Skeletal muscle satellite cell (primary cell): ENCODE results near the gene CDHR2.

ENCODE experiments used
- H3K27me3 ChIP-seq: 2 replicates; pipeline ENCODE4 v1.7.0; 2013; ENCODE audit warnings: low read length; ENCODE audit not compliant: control insufficient read depth, insufficient read depth
- H3K36me3 ChIP-seq: 2 replicates; pipeline ENCODE4 v1.7.0; 2013; ENCODE audit warnings: mild to moderate bottlenecking, control low read depth, low read length; ENCODE audit not compliant: insufficient read depth
- H3K4me1 ChIP-seq: 2 replicates; pipeline ENCODE4 v1.7.0; 2013; ENCODE audit warnings: low read length; ENCODE audit not compliant: control insufficient read depth, insufficient read depth
- H3K4me2 ChIP-seq: 2 replicates; pipeline ENCODE4 v1.7.0; 2013; ENCODE audit warnings: mild to moderate bottlenecking, low read length
- H3K4me3 ChIP-seq: 2 replicates; pipeline ENCODE4 v1.7.0; 2013; ENCODE audit warnings: low read length
- H3K9ac ChIP-seq: 2 replicates; pipeline ENCODE4 v1.7.0; 2013; ENCODE audit warnings: mild to moderate bottlenecking, low read depth, low read length, moderate library complexity
- H3K9me3 ChIP-seq: replicated peaks from 2 replicates; pipeline ENCODE4 v1.7.0; 2013; ENCODE audit warnings: mild to moderate bottlenecking, control low read depth, low read length

CDHR2 gene

DNA sequence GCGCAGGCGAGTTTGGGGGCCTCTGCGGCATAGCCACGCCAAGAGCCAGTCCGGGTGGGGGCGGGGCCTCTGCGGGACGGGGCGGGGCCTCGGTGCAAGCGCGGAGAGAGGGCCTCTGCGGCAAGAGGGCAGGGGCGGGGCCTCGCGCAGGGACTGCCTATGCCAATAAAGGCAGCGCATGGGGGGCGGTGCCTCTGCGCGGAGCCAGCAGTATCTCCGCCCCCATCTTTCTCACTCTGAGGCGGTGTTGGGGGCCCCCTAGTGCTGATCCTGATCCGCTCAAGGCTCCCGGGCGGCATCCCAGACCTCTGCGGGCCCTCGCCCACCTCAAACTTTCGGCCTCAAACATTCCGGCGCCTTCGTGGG, 70.0 kb downstream of the CDHR2 start:
- H3K4me2 ChIP-seq: peak overlapping the region; percentile 79
- no peak overlapping the region for H3K9ac ChIP-seq
- H3K9me3 ChIP-seq: no peaks in the 10 kb centered on the region
- peaks cover 49% of the 10 kb centered on the region for H3K27me3 ChIP-seq
- H3K36me3 ChIP-seq: no peaks in the 10 kb centered on the region
- H3K4me1 ChIP-seq: peaks cover 48% of the 10 kb centered on the region
- H3K4me3 ChIP-seq: peak overlapping the region; percentile 55

DNA sequence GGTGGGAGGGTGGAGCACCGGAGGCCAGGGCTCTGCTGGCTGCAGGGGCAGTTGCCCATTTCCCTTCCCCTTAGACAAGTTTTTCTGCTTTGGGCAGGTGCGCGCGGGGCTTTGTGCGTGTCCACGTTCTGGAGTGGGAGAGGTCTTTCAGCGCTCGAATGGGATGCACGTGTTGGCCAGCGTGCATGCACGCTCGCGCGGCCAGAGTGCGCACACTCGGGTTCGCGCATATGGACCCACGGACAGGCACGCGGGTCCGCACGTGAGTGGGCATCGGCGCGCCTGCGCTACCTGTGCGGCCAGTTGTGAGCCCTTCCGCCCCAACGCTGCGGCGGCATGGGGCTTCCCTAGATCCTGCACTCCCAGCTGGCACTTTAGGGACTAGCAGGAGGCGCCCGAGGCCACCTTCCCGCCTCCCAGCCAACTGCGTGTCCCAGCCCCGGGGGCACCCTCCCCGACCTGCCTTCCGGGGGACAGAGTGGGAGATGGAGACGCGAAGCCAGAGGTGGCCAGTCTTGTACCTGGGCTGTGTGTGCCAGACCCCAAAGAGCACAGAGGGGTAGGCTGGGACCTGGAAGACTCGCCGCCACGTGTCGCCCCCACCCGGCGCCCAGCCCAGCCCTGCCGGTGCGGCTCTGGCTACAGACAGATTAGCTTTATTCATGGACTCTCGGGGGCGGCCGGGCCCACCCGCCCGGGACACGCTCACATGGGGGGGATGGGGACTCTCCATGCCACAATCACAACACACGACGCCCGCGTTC, 70.6 kb downstream of the CDHR2 start:
- Histone ChIP-seq H3K4me1 (peaks cover 43% of the 10 kb centered on the region), H3K4me3 (peak overlapping the region; percentile 42), H3K27me3 (peaks cover 52% of the 10 kb centered on the region), H3K36me3 (no peaks in the 10 kb centered on the region), H3K9ac (no peak overlapping the region), H3K4me2 (peak overlapping the region; percentile 79), H3K9me3 (no peaks in the 10 kb centered on the region)

DNA sequence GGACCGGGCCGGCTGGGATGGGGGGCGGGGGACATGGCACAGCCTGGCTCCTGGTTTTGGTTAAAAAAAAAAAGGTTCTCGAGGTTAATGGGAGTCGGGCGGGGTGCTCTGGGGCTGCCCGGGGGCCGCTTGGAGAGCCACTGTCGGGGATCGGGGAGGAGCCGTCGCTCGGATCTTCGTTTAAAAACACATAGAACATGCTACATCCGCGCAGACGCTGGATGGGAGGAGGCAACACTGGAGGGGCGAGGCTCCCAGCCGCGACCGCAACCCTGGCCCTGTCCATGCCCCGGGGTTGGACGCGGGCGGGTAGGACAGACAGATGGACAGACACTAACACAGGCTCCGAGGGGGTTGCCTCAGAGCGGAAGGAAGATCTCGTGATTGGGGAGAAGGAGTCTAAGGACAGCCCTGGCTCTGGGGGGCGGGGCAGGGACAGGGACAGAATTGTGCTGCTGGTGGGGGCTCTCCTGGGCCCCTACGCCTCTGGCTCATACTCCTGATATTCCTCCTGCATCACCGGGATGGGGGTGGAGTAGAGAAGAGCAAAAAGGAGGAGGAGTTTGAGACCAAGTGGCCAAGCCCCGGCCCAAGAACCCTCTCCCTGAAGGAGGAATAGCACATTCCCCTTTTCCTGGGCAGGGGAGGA, 71.3 kb downstream of the CDHR2 start:
- Histone ChIP-seq H3K27me3 (peaks cover 57% of the 10 kb centered on the region), H3K4me1 (peaks cover 37% of the 10 kb centered on the region), H3K4me2 (peak overlapping the region; percentile 79), H3K36me3 (no peaks in the 10 kb centered on the region), H3K9ac (no peak overlapping the region), H3K4me3 (peak overlapping the region; percentile 36), H3K9me3 (no peaks in the 10 kb centered on the region)

DNA sequence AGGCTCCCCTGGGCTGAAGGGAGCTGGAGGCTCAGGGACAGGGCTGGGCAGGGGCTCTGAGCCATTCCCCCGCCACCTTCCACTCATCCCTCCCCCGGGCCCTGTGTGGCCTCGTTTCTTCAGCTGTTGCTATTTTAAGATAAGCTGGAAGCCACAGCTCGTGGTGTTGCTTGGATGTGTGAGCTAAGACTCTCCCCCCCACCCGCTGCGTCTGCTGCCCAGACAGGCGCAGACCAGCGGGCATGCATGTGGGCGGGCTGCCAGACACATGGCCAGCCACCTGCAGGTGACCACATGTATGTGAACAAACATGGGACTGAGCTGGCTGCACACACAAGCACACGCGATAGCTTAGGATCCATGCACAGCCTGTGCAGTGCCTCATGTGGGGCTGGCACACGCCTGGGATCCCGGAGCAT, 72.5 kb downstream of the CDHR2 start:
- H3K4me1 ChIP-seq: peaks cover 30% of the 10 kb centered on the region
- no peak overlapping the region for H3K9ac ChIP-seq
- no peaks in the 10 kb centered on the region for H3K9me3 ChIP-seq
- H3K36me3 ChIP-seq: no peaks in the 10 kb centered on the region
- H3K4me3 ChIP-seq: no peak overlapping the region
- H3K4me2 ChIP-seq: no peak overlapping the region
- peaks cover 69% of the 10 kb centered on the region for H3K27me3 ChIP-seq

DNA sequence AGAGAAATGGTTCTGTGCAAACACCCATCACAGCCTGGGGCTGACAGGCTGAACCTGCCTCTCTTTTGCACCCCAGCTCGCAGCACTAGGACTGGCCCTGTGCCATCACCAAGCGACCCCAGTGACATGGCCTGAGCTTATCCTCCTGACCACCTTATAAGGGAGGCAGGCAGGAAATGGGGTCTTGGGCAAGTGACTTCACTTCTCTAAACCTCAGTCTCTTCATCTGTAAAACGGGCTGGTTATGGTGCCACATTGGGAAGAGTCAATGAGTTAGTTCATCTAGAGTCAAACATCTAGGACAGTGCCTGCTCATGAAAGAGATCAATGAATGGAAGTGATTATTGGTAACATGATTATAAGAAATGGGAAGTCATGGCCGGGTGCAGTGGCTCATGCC, 75.0 kb downstream of the CDHR2 start:
- H3K4me1 ChIP-seq: peaks cover 26% of the 10 kb centered on the region
- H3K9ac ChIP-seq: no peak overlapping the region
- no peaks in the 10 kb centered on the region for H3K36me3 ChIP-seq
- no peak overlapping the region for H3K4me2 ChIP-seq
- H3K9me3 ChIP-seq: no peaks in the 10 kb centered on the region
- H3K27me3 ChIP-seq: peaks cover 78% of the 10 kb centered on the region
- H3K4me3 ChIP-seq: no peak overlapping the region

DNA sequence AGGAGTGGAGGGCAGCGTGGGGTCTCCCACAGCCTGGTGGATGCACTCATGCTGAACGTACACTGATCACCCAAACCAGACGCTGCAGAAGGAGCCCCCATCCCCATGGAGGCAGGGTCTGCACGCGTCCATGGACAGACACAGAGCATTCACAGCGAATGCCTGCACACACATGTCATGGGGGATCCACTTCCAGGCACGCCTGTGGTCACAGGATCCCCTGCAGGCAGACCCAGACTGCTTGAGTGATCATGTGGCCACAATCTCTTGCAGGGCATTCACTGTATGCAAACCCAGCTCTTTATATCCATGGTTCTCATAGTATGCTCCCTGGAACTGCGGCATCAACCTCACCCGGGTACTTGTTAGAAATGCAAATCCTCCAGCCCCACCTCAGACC, 75.8 kb downstream of the CDHR2 start:
- Histone ChIP-seq H3K4me2 (no peak overlapping the region), H3K9me3 (no peaks in the 10 kb centered on the region), H3K36me3 (no peaks in the 10 kb centered on the region), H3K9ac (no peak overlapping the region), H3K27me3 (peaks cover 80% of the 10 kb centered on the region), H3K4me3 (no peak overlapping the region), H3K4me1 (peaks cover 23% of the 10 kb centered on the region)

DNA sequence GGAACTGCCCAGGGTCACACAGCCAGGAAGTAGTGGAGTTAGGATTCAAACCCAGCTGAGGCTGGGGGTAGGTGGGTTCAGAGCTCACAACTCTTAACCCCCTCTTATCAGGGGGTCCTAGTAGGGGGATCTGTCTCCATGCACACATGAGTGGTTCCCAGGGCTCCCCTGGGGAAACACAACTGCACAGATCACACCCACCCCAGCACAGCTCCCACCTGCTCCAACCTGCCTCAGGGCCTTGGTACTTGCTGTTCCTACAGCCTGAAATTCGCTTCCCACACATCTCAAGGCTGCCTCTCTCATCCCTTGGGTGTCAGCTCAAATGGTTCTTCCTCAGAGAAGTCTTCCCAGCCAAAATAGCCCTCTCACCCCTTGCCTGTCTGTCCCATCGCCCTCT, 76.4 kb downstream of the CDHR2 start:
- Histone ChIP-seq H3K4me3 (no peak overlapping the region), H3K4me1 (peaks cover 22% of the 10 kb centered on the region), H3K36me3 (no peaks in the 10 kb centered on the region), H3K27me3 (peaks cover 80% of the 10 kb centered on the region), H3K4me2 (no peak overlapping the region), H3K9me3 (no peaks in the 10 kb centered on the region), H3K9ac (no peak overlapping the region)

DNA sequence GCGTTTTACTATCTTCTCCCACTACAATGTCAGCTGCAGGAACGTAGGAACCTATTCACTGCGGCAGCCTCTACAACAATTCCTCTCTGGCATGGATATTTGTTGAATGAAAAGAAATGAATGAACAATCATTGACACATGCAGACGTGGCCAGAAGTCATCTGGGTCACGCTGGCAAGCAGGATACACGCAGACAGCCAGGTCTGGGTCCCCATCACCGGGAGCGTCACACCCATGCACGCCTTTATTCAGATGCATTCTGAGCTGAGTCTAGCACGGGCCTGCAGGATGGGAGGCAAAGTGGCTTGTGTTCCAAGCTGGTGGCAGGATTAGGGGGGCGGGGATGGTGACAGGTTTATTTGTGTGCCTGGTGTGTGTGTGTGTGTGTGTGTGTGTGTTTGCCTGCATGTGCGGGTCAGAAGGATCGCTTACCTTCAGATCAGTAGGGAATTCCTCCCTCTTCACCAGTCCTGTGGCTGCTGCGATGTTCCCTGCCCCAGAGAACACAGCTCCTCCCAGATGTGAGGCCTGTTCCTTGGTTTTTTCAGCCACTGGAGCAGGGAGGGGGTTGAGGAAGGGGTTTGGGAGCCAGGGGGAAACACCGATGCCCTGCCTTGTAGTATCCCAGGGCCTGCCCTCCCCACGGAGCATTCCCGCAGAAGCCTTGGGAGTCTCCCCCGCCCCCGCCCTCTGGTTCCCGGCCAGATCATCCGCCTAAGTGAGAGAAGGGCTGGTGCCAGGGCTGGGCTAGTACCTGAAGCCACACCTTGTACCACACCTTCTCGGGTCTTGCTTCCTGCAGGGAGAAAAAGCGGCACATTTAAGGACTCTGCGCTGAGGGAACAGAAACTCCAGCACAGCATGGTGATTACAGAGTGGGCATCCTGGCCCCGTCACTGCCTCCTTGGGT, 77.1 kb downstream of the CDHR2 start:
- Histone ChIP-seq H3K9me3 (no peaks in the 10 kb centered on the region), H3K27me3 (peaks cover 80% of the 10 kb centered on the region), H3K36me3 (no peaks in the 10 kb centered on the region), H3K4me1 (peaks cover 16% of the 10 kb centered on the region), H3K9ac (no peak overlapping the region), H3K4me3 (no peak overlapping the region), H3K4me2 (no peak overlapping the region)

DNA sequence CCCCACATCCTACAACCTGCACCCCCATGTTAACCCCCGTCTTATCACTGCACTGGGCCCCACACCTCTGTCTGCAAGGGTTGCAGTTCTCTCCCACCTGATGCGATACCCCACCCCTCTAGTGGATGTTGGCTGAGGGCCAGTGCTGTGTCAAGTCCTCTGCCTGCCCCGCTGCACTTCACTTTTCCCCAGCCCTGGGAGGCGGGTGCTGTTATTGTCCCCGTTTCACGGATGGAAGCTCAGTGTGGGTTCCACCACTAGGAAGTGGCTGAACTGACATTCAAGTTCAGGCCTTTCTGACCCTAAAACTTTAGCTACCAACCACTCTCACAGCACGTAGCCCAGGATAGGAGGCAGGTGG, 77.7 kb downstream of the CDHR2 start:
- no peaks in the 10 kb centered on the region for H3K9me3 ChIP-seq
- H3K9ac ChIP-seq: no peak overlapping the region
- no peak overlapping the region for H3K4me3 ChIP-seq
- peaks cover 80% of the 10 kb centered on the region for H3K27me3 ChIP-seq
- H3K4me1 ChIP-seq: peaks cover 10% of the 10 kb centered on the region
- no peak overlapping the region for H3K4me2 ChIP-seq
- H3K36me3 ChIP-seq: no peaks in the 10 kb centered on the region

DNA sequence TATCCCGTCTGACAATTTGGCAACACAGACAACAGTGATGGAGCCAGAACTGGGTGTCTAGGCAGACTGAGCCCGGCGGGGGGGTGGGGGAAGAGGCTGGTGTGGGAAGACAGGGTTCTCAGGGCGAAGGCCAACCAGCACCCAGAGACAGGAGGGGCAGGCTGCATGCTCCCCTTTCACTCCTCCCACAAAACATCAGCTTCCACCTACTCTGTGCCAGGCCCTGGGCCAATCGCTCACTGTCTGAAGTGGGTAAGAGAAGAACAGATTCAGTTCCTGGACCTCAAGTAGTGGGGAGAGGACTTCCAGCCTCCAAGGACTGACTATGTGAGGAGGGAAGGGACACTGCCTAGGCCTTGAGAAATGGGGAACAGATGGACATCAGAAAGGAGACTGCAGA, 78.4 kb downstream of the CDHR2 start:
- Histone ChIP-seq H3K9me3 (no peaks in the 10 kb centered on the region), H3K4me2 (no peak overlapping the region), H3K36me3 (no peaks in the 10 kb centered on the region), H3K4me1 (peaks cover 8% of the 10 kb centered on the region), H3K27me3 (peaks cover 82% of the 10 kb centered on the region), H3K4me3 (no peak overlapping the region), H3K9ac (no peak overlapping the region)

DNA sequence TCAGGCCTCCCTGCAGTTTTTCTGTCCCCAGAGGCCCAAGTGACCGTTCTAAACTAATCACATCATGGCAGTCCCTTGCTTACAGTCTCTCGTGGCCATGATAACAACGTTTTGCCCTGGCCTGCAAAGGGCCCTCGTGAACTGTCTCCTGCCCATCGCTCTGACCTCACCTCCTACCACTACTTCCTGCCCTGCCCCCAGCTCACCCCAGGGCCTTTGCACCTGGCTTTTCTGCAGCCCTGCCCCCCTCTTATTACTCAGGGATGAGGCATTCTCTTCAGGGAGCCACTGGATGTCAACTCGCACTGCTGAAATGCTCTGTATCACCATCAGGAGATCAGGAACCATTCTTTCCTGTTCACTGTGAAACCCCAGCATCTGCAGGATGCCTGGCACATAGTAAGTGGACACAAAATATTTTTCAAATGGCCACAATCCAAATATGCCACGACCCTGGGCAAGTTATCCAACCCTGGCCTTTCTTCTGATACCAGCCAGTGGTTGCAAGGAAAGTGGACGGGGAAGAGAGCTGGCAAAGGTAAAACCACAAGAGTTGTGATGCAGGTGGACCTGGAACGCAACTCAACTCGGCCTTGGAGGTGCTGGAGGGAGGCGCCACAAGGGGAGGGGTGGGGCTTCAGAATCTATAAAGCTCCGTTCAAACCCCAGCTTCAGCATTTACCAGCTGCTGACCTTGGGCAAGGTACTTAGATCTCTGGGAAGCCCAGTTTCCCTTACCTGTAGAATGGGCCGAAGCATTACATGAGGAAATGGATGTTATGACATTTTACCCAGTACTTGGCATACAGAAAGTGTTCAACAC, 79.5 kb downstream of the CDHR2 start:
- no peaks in the 10 kb centered on the region for H3K36me3 ChIP-seq
- H3K27me3 ChIP-seq: peaks cover 89% of the 10 kb centered on the region
- no peaks in the 10 kb centered on the region for H3K9me3 ChIP-seq
- no peak overlapping the region for H3K9ac ChIP-seq
- H3K4me3 ChIP-seq: no peak overlapping the region
- H3K4me1 ChIP-seq: peaks cover 8% of the 10 kb centered on the region
- no peak overlapping the region for H3K4me2 ChIP-seq
